Measurements from ENCODE around the gene XPO1.
"Not testable (repeated sequence)": the region's sequence is repeated elsewhere in the genome, so short reads cannot be mapped to it uniquely, and the experiment has no call there.

XPO1 gene

DNA sequence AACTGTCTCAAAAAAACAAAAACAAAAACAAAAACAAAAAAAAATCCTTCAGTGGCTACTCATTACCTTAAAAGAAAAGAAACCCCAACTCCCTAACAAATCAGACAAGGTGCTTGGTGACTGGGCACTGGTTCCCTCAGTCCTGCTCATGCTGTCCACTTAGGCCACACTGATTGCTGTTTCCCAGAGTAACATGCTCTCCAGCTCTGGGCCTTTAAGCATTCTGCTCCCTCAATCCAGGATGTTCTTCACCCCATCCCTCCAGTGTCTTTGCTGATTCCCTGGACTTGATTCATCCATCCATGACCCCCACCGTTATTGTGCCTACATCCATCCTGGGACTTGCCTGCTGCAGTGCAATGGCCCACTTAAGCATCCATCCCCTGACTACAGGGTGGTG lies 16.4 kb upstream of the XPO1 start:
- Histone ChIP-seq H3K9ac (ENCODE audit: low read length) (no peak overlapping the region), H3K27ac (ENCODE audit: low read depth, low read length) (no peak overlapping the region), H3K36me3 (ENCODE audit: insufficient read depth, low read length) (no peaks in the 10 kb centered on the region), H3K27me3 (ENCODE audit: control insufficient read depth in 1 of 2, insufficient read depth in 2 of 2, low read length in 2 of 2) (no peaks in the 10 kb centered on the region), H3K4me3 (ENCODE audit: low read depth in 1 of 2, low read length in 2 of 2) (no peak overlapping the region), H3K9me3 (ENCODE audit: low read length) (no peaks in the 10 kb centered on the region), H3K4me1 (ENCODE audit: insufficient read depth, low read length) (no peaks in the 10 kb centered on the region)

DNA sequence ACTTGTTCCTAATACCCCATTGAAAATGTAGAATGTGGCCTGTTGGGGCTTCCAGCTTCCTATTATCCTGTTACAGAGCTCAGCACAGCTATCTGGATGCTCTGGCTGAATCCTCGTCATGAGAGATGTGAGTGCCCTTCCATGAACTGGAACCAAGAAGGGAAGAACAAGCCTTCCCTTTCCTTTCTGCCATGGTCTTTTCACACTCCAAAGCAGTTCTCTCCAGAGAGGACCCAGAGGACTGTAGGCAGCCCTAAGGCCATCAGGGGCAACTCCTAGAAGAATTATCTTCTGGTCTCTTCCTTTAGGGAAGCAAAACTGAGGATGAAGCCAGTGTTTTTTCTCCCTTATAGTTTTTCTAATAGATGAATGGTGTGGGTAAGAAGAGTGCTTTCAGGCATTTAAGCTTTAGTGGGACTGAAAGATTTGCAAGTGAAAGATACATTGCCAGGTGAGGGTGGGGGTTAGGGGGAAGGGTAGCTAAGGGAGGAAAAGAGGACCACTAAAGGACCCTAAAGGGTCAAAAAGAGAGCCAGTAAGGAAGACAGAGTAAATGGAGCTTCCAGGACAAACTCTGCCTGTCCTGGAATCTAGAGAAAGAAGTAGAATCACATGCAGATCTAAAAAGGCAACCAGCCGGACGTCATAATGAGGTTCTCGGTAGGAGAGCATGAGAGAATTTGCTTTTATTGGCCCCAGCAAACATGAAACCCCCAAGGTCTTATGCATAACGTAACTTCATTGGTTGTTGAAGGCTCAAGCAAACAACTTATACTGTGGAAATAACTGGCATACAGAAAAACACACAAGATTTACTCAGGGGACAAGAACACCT lies 12.4 kb upstream of the XPO1 start:
- H3K27me3 ChIP-seq (ENCODE audit: control insufficient read depth in 1 of 2, insufficient read depth in 2 of 2, low read length in 2 of 2) = no peaks in the 10 kb centered on the region

DNA sequence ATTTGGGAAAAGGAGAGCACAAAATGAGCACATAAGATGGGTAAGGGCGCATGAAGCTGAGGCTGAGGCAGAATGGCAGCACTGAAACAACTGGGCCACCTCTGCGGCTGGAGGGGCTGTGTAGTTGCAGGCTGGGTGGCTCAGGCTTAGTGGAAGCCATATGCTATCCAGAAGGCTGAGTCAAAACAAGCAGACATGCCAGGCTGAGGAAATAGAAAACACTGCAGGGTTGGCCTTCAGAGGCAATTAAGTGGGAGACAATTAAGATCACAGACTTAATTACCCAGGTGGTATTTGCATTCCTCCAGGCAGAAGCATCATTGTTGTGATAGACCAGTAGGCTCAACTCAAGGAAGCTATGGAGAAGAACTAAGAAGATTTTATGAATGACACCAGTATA lies 11.4 kb upstream of the XPO1 start:
- Histone ChIP-seq H3K9me3 (ENCODE audit: low read length) (no peaks in the 10 kb centered on the region), H3K27ac (ENCODE audit: low read depth, low read length) (no peak overlapping the region), H3K36me3 (ENCODE audit: insufficient read depth, low read length) (no peaks in the 10 kb centered on the region), H3K27me3 (ENCODE audit: control insufficient read depth in 1 of 2, insufficient read depth in 2 of 2, low read length in 2 of 2) (no peaks in the 10 kb centered on the region), H3K4me1 (ENCODE audit: insufficient read depth, low read length) (no peaks in the 10 kb centered on the region), H3K4me3 (ENCODE audit: low read depth in 1 of 2, low read length in 2 of 2) (no peak overlapping the region), H3K9ac (ENCODE audit: low read length) (no peak overlapping the region)

More for the DNA sequence above, 12.4 kb upstream of the XPO1 start:
- Histone ChIP-seq H3K4me3 (ENCODE audit: low read depth in 1 of 2, low read length in 2 of 2) (no peak overlapping the region), H3K27ac (ENCODE audit: low read depth, low read length) (no peak overlapping the region), H3K9ac (ENCODE audit: low read length) (no peak overlapping the region), H3K9me3 (ENCODE audit: low read length) (no peaks in the 10 kb centered on the region), H3K4me1 (ENCODE audit: insufficient read depth, low read length) (no peaks in the 10 kb centered on the region), H3K36me3 (ENCODE audit: insufficient read depth, low read length) (no peaks in the 10 kb centered on the region)

DNA sequence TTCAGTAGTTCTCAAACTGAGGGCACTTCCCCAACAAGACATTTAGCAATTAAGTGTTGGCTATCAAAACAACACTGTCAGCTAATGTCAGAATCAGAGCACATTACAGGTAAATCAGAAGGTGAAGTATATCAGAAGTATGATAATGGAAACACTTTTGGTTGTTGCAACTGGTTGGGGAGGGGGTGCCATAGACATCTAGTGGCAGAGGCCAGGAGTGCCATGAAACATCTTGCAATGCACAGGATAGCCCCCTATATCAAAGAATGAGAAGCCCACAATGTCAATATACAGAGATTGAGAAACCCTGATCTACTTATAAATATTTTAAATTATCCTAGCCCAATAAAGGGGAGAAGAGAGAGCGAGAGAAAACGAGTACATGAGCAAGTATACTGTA lies 4.9 kb upstream of the XPO1 start:
- no peaks in the 10 kb centered on the region for H3K36me3 ChIP-seq (ENCODE audit: insufficient read depth, low read length)
- no peak overlapping the region for H3K9ac ChIP-seq (ENCODE audit: low read length)
- H3K27ac ChIP-seq (ENCODE audit: low read depth, low read length) = no peak overlapping the region
- no peaks in the 10 kb centered on the region for H3K9me3 ChIP-seq (ENCODE audit: low read length)
- H3K27me3 ChIP-seq (ENCODE audit: control insufficient read depth in 1 of 2, insufficient read depth in 2 of 2, low read length in 2 of 2) = no peaks in the 10 kb centered on the region
- H3K4me3 ChIP-seq (ENCODE audit: low read depth in 1 of 2, low read length in 2 of 2) = no peak overlapping the region
- H3K4me1 ChIP-seq (ENCODE audit: insufficient read depth, low read length) = peaks cover 6% of the 10 kb centered on the region

DNA sequence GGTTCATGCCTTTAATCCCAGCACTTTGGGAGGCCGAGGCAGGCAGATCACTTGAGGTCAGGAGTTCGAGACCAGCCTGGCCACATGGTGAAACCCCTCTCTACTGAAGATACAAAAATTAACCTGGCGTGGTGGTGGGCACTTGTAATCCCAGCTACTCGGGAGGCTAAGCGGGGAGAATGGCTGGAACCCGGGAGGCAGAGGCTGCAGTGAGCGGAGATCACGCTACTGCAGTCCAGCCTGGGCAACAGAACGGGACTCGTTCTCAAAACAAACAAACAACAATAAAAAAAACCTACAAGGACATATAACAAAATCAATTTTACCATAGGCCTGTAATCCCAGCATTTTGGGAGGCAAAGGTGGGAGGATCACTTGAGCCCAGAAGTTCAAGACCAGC lies 2.0 kb upstream of the XPO1 start:
- peaks cover 11% of the 10 kb centered on the region for H3K4me1 ChIP-seq (ENCODE audit: insufficient read depth, low read length)
- H3K9me3 ChIP-seq (ENCODE audit: low read length); H3K9ac ChIP-seq (ENCODE audit: low read length); H3K27me3 ChIP-seq (ENCODE audit: control insufficient read depth in 1 of 2, insufficient read depth in 2 of 2, low read length in 2 of 2); H3K36me3 ChIP-seq (ENCODE audit: insufficient read depth, low read length); H3K4me3 ChIP-seq (ENCODE audit: low read depth in 1 of 2, low read length in 2 of 2); H3K27ac ChIP-seq (ENCODE audit: low read depth, low read length): not testable (repeated sequence)

DNA sequence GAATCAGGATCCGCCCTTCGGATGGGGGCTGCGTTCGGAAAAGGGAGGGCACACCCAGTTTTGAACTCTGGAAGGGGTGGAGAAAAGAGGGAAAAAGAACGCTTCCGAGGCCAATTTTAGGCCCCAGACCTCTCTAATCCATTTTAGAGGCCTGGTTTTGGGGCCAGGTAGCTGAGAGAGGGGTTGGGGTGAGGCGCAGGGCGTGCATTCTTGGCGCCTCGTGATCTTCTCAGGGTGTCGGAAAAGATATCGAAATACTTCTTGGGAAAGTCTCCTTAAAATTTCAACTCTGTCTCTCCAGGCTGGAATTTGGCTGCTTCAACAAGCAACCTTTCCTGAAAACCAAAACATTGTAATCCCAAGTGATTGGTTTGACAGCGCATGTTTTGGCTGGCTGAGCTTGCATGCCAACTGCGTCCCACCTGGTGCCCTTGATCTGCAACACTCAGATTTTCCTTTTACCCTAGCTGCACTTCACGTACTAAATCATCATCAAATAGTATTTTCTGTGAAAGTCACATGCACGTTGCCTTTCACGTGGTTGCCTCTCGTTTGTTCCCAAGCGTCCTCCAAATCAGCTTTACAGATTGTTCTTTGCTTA lies 864 bp upstream of the XPO1 start:
- Histone ChIP-seq H3K9ac (ENCODE audit: low read length) (peak overlapping the region; percentile 69), H3K4me1 (ENCODE audit: insufficient read depth, low read length) (peaks cover 22% of the 10 kb centered on the region), H3K36me3 (ENCODE audit: insufficient read depth, low read length) (no peaks in the 10 kb centered on the region), H3K27me3 (ENCODE audit: control insufficient read depth in 1 of 2, insufficient read depth in 2 of 2, low read length in 2 of 2) (no peaks in the 10 kb centered on the region), H3K4me3 (ENCODE audit: low read depth in 1 of 2, low read length in 2 of 2) (peak overlapping the region; percentile 70 to 88), H3K9me3 (ENCODE audit: low read length) (no peaks in the 10 kb centered on the region), H3K27ac (ENCODE audit: low read depth, low read length) (peak overlapping the region; percentile 97)

DNA sequence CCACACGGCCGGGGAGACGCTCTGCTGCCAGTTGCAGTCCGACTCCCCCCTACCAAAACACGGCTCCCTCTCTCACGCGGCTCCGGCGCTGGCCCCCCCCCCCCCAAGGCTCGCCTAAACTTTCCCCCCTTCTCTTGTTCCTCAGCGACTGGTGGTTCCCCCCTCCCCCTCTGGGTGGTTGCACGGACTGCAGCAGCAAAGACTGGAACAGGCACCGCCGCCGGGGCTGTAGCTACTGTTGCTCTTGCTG lies 281 bp downstream of the XPO1 start:
- H3K9me3 ChIP-seq (ENCODE audit: low read length) = no peaks in the 10 kb centered on the region
- no peaks in the 10 kb centered on the region for H3K27me3 ChIP-seq (ENCODE audit: control insufficient read depth in 1 of 2, insufficient read depth in 2 of 2, low read length in 2 of 2)
- no peaks in the 10 kb centered on the region for H3K36me3 ChIP-seq (ENCODE audit: insufficient read depth, low read length)
- H3K9ac ChIP-seq (ENCODE audit: low read length) = peak overlapping the region; percentile 71
- H3K4me1 ChIP-seq (ENCODE audit: insufficient read depth, low read length) = peaks cover 31% of the 10 kb centered on the region
- H3K4me3 ChIP-seq (ENCODE audit: low read depth in 1 of 2, low read length in 2 of 2) = peak overlapping the region; percentile 70 to 88
- peak overlapping the region; percentile 97 for H3K27ac ChIP-seq (ENCODE audit: low read depth, low read length)

DNA sequence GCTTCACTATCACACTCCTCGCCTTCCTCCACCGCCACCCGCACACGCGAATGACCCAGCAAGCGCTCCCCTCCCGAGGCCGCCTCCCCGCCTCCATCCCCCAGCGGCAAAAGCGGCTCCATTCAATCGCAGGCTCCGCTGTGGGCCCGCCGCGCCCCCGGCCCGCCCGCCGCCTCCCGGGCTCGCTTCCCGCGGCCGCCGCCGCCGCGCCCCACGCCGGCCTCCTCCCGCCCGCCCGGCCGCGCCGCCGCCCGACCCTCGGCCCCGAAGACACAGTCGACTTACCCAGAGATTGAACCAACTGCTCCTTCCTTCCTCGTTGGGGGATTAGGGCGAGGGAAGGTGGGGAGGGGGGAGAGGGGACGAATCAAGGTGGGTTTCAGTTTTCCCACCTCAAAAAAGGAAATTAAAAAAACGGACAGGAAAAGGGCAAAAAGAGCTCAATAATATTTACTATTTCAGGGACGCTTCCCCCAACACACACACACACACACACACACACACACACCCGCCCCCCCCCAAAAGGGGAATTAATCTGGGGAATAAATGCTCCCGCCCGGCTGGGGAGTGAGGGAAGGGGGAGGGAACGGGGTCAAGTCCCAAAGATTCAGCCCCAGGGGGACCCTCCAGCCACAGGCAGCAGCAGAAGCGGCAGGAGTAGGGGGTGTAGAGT lies 743 bp downstream of the XPO1 start:
- Histone ChIP-seq H3K9ac (ENCODE audit: low read length) (peak overlapping the region; percentile 71), H3K27me3 (ENCODE audit: control insufficient read depth in 1 of 2, insufficient read depth in 2 of 2, low read length in 2 of 2) (no peaks in the 10 kb centered on the region), H3K36me3 (ENCODE audit: insufficient read depth, low read length) (no peaks in the 10 kb centered on the region), H3K4me1 (ENCODE audit: insufficient read depth, low read length) (peaks cover 31% of the 10 kb centered on the region), H3K27ac (ENCODE audit: low read depth, low read length) (peak overlapping the region; percentile 97), H3K9me3 (ENCODE audit: low read length) (no peaks in the 10 kb centered on the region), H3K4me3 (ENCODE audit: low read depth in 1 of 2, low read length in 2 of 2) (peak overlapping the region; percentile 70 to 88)

DNA sequence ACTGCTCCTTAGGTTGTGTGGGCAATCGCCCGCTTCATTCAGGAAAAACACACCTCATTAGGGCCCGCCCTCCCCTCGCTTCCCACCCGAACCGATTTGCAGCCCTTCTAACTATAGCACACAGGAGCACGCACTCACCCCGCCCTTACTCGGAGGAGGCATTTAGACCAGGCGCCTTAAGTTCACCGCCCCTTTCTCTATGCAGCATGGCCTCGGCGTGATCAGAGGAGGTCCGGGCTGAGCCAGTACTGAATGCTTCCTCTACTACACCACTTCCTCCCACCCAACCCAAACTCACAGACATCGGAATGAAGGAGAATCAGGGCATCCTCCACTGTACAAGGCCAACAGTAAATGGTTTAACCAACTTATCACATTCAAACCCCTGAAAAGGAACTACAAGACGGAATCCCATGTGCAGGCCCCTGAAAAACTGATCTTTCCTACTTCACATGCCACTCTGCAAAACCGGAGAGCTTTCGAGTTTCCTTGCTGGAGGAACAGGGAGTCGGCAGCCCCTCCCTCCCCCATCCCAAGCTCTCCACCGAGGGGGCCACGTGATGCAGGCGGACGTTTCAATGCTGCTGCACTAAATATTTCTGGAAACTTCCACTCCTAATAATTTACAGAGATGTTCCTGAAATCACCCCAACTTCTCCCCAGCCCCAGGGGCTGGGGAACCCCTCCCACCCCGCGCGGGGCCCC lies 1.4 kb downstream of the XPO1 start:
- H3K9ac ChIP-seq (ENCODE audit: low read length) = peak overlapping the region; percentile 57
- peak overlapping the region; percentile 97 for H3K27ac ChIP-seq (ENCODE audit: low read depth, low read length)
- no peaks in the 10 kb centered on the region for H3K27me3 ChIP-seq (ENCODE audit: control insufficient read depth in 1 of 2, insufficient read depth in 2 of 2, low read length in 2 of 2)
- H3K4me1 ChIP-seq (ENCODE audit: insufficient read depth, low read length) = peaks cover 31% of the 10 kb centered on the region
- no peaks in the 10 kb centered on the region for H3K9me3 ChIP-seq (ENCODE audit: low read length)
- H3K36me3 ChIP-seq (ENCODE audit: insufficient read depth, low read length) = no peaks in the 10 kb centered on the region
- H3K4me3 ChIP-seq (ENCODE audit: low read depth in 1 of 2, low read length in 2 of 2) = peak overlapping the region; percentile 70 to 88

DNA sequence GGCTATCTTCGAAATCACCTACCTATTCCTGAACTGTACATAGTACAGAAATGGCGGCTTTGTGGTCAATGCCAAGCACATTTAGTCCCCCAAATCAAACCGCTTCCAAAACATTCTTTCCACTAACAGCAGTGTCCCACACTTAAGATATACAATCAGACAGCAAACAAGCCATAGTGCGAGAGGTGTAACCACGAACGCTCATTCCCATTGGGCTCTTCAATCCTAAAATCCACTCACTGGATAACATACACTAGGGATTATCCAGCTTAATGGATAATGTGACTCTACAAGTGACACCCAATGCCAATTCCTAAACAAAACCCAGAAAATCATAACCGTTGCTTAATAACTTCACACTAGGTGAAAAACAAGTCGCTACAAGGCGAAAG lies 2.0 kb downstream of the XPO1 start:
- no peaks in the 10 kb centered on the region for H3K27me3 ChIP-seq (ENCODE audit: control insufficient read depth in 1 of 2, insufficient read depth in 2 of 2, low read length in 2 of 2)
- H3K9me3 ChIP-seq (ENCODE audit: low read length) = no peaks in the 10 kb centered on the region
- H3K27ac ChIP-seq (ENCODE audit: low read depth, low read length) = peak overlapping the region; percentile 97
- H3K36me3 ChIP-seq (ENCODE audit: insufficient read depth, low read length) = no peaks in the 10 kb centered on the region
- H3K4me1 ChIP-seq (ENCODE audit: insufficient read depth, low read length) = peaks cover 31% of the 10 kb centered on the region
- H3K4me3 ChIP-seq (ENCODE audit: low read depth in 1 of 2, low read length in 2 of 2) = peak overlapping the region; percentile 70 to 88
- H3K9ac ChIP-seq (ENCODE audit: low read length) = peak overlapping the region; percentile 57

DNA sequence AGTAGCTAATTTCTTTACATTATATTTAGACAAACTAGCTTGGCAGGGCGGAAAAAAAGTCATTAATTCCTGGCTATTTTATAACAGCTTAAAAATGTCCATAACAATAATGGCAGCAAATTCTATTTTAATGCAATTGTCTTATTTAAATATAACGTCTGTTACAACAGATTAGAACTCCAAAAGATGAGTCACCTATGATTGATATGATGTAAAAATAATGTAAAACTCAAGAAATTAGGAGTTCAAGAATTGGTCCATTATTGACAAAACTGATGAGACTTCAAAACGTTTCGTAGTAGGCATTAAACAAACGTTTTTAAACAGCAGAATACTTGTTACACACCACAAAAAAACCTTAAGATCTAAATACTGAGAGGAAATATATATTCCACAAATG lies 2.7 kb downstream of the XPO1 start:
- Histone ChIP-seq H3K27ac (ENCODE audit: low read depth, low read length) (peak overlapping the region; percentile 15), H3K4me1 (ENCODE audit: insufficient read depth, low read length) (peaks cover 36% of the 10 kb centered on the region), H3K9ac (ENCODE audit: low read length) (peak overlapping the region; percentile 57)

More for the DNA sequence above, 2.7 kb downstream of the XPO1 start:
- Histone ChIP-seq H3K36me3 (ENCODE audit: insufficient read depth, low read length) (no peaks in the 10 kb centered on the region), H3K4me3 (ENCODE audit: low read depth in 1 of 2, low read length in 2 of 2) (peak overlapping the region in 1 of 2 donors; percentile 88), H3K27me3 (ENCODE audit: control insufficient read depth in 1 of 2, insufficient read depth in 2 of 2, low read length in 2 of 2) (no peaks in the 10 kb centered on the region), H3K9me3 (ENCODE audit: low read length) (no peaks in the 10 kb centered on the region)
